ENCODE data around the gene GNAI3. TPM values are rescaled to one million over a fixed set of nuclear protein-coding genes. Genes with fewer than 3 reads are reported as not detected.

The GNAI3 gene
- total RNA-seq = 1 to 10 TPM; 2.5 to 3.9 (median 3.1) TPM
- polyA plus RNA-seq = 1 to 10 TPM; 1.1 to 1.9 TPM

DNA sequence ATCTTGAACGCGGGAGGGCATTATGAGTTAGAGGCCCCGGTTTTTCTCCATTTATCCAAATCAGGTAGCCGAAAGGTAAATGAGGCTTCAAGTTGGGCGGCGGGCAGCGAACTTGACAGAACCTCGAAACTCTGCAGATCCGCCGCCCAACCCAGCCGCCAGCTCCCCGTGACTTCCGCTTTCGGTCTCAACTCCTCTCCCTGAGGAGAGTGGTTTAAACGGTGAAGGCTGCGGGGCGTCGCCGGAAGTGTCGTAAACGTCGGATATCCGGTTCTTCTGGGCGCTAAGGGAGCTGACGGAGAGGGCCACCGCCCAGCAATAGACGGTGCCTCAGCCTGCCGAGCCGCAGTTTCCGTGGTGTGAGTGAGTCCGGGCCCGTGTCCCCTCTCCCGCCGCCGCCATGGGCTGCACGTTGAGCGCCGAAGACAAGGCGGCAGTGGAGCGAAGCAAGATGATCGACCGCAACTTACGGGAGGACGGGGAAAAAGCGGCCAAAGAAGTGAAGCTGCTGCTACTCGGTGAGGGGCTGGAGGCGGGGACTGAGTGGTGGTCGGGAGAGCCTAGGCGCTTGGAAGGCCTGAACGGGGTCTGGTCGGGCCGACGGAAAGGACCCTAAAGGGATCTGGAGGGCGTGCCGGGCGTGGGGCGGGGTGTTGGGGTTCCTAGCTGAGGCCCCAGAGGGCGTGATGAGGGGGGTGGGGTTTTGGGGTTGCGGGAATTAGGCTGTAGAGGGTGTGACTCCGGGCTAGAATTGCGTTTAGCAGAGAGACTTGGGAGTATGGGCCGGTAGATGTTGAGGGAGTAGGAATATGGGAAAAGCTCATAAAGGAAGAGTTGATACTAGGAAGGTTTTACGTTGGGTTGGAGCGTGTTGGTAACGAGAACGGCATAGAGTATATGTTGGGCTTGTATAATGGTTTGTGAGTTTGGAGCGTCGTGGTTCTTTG lies at the start of gene GNAI3:
TSS of gene GNAI3 (plus strand) at position 295 of the 947 bp plus-strand sequence. CDS start at position 401, 106 bp downstream.
- Histone ChIP-seq H3K4me3 (peak within 1 kb of the TSS; percentile 43 to 93 (median 80)), H3K27me3 (no peaks in the 10 kb centered on the region), H3K36me3 (no peaks in the 10 kb centered on the region), H3K9me3 (no peaks in the 10 kb centered on the region), H3K27ac (peak within 1 kb of the TSS; percentile 66 to 99 (median 88)), H3K4me1 (peaks cover 0 to 41% (median 8%) of the 10 kb centered on the region in 3 donors)
- TF ChIP-seq, protein P1, sequence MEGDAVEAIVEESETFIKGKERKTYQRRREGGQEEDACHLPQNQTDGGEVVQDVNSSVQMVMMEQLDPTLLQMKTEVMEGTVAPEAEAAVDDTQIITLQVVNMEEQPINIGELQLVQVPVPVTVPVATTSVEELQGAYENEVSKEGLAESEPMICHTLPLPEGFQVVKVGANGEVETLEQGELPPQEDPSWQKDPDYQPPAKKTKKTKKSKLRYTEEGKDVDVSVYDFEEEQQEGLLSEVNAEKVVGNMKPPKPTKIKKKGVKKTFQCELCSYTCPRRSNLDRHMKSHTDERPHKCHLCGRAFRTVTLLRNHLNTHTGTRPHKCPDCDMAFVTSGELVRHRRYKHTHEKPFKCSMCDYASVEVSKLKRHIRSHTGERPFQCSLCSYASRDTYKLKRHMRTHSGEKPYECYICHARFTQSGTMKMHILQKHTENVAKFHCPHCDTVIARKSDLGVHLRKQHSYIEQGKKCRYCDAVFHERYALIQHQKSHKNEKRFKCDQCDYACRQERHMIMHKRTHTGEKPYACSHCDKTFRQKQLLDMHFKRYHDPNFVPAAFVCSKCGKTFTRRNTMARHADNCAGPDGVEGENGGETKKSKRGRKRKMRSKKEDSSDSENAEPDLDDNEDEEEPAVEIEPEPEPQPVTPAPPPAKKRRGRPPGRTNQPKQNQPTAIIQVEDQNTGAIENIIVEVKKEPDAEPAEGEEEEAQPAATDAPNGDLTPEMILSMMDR (IDR thresholded peaks at IDR 0.05) = no peak
- no peak for FAIRE-seq
- 0 to 1% methylated on average over 68 of the region's 68 CpGs for WGBS, 2 donors
- intact Hi-C loops (cut with DNase I) = loop anchor here (10.0 kb wide), 3 partner anchors 86 to 436 kb away; partner anchors contain the start of gene AHCYL1 (in 1 of the 3)
- DNase-seq = peak; percentile 91 to 96 (median 94)
- ATAC-seq = peak; percentile 94 to 97 (median 95)

DNA sequence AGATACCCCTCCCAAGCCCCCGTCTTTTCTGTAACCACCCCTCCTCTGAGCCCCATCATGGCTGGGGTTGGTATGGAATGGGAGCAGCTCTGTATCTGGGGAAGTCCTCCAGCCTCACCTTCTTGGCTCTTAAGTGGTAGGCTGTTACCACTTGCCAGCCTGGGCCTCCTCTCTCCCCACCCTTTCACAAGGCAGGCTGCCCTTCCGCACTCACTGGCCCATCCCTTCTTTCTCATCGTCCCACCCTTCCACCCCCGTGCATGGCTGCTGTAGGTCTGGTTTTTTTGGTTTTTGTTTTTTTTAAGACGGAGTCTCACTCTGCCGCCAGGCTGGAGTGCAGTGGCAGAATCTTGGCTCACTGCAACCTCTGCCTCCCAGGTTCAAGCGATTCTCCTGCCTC lies 49.3 kb upstream of the GNAI3 start:
- peaks cover 0 to 10% (median 3%) of the 10 kb centered on the region in 3 donors for H3K36me3 ChIP-seq
- H3K27me3 ChIP-seq = no peaks in the 10 kb centered on the region
- H3K9me3 ChIP-seq = no peaks in the 10 kb centered on the region
- H3K4me3 ChIP-seq = no peak overlapping the region
- H3K27ac ChIP-seq = no peak overlapping the region
- peaks cover 0 to 12% (median 7%) of the 10 kb centered on the region in 3 donors for H3K4me1 ChIP-seq
- no peak for FAIRE-seq
- intact Hi-C loops (cut with DNase I) = no loop called here
- ATAC-seq = no peak
- TF ChIP-seq, protein P1 (IDR thresholded peaks at IDR 0.05) = no peak
- WGBS, 2 donors = 84 to 93% methylated on average over 7 of the region's 7 CpGs
- no peak for DNase-seq

DNA sequence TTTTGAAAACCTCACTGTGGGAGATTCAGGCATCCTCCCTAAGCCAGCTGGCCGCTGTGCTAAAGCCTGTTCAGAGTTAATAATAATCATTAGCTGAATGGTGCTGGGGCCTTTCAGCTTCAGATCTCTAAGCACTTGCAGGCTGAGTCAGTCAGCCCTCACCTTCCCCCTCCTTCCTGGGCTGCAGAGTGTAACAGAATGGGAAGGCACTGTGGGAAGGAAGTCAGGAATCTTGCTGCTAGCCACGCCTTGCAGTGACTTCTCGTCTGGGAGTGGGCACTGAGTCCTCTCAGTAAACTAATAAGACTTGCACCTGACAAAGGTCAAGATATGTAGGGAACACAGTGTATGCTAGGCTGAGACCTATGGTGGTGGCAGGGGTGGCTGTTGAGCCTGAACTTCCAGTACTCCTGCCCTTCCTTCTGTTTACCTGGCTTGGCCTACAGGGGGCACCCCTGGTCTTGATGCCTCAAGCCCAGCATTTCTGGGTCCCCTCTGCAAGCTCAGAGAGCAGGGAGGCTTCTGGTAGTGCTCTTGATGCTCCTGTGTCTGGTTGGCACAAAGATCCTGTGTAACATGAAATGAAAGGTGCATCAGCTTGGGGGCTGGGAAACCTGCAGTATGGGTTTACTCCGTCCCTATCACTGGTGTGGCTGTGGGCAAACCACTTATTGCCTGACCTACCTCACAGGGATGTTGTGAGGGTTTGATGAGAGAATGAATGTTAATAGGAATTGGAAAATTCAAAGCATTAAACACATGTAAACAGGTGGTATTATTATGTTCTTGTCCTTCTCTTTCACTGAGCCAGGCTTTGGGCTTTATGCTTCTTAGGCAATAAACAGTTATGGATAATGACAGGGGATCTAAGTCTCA lies 48.5 kb upstream of the GNAI3 start:
- ATAC-seq = peak; percentile 33 to 67 (median 46)
- H3K4me1 ChIP-seq = peaks cover 0 to 8% (median 3%) of the 10 kb centered on the region in 3 donors
- TF ChIP-seq, protein P1 (IDR thresholded peaks at IDR 0.05) = peak in 2 of 4 donors; percentile 11 to 14
- peaks cover 0 to 10% (median 3%) of the 10 kb centered on the region in 3 donors for H3K36me3 ChIP-seq
- no peaks in the 10 kb centered on the region for H3K27me3 ChIP-seq
- no peak overlapping the region for H3K27ac ChIP-seq
- H3K4me3 ChIP-seq = no peak overlapping the region
- peak in 1 of 6 donors; percentile 50 for DNase-seq
- 74 to 77% methylated on average over 4 of the region's 4 CpGs for WGBS, 2 donors
- FAIRE-seq = no peak
- intact Hi-C loops (cut with DNase I) = no loop called here
- no peaks in the 10 kb centered on the region for H3K9me3 ChIP-seq

DNA sequence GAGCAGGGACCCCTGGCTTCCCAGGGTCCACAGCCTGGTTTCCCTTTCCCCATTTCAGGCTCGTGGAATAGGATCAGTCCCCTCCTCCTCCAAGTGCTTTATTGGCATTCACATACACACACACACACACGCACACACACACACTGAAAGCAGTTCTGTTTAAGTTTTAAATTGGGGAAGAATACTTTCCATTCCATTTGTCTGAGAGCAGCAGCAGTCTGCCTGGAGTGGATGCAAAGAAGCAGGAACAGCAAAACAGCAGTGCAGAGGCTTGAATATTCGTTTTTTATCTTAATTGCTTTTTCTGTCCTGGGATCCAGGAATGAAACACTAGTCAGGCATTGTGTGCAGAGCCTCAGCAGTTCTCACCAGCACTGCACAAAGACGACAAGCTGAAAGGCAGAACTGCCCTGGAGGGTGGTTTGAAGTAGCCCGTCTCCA lies 47.5 kb upstream of the GNAI3 start:
- Histone ChIP-seq H3K27ac (no peak overlapping the region), H3K4me1 (peaks cover 0 to 6% (median 0%) of the 10 kb centered on the region in 3 donors), H3K27me3 (no peaks in the 10 kb centered on the region), H3K9me3 (no peaks in the 10 kb centered on the region), H3K36me3 (peaks cover 0 to 9% (median 3%) of the 10 kb centered on the region in 3 donors), H3K4me3 (no peak overlapping the region)
- DNase-seq = no peak
- WGBS, 2 donors = 54 to 64% methylated on average over 5 of the region's 5 CpGs
- intact Hi-C loops (cut with DNase I) = no loop called here
- ATAC-seq = peak in 1 of 4 donors; percentile 9
- TF ChIP-seq, protein P1 (IDR thresholded peaks at IDR 0.05) = no peak
- no peak for FAIRE-seq

Data from pancreas (tissue), 10 donors.